ENCODE data around the gene CDKN2AIP. TPM values are rescaled to one million over a fixed set of nuclear protein-coding genes. Genes with fewer than 3 reads are reported as not detected.
A peak's percentile ranks its signal among the peaks of the same experiment; 100 is the strongest.
"Not testable (repeated sequence)": the region's sequence is repeated elsewhere in the genome, so short reads cannot be mapped to it uniquely, and the experiment has no call there.

CDKN2AIP gene
- total RNA-seq, 2 donors from 2014 or later, result 14.1 to 15.3 TPM

DNA sequence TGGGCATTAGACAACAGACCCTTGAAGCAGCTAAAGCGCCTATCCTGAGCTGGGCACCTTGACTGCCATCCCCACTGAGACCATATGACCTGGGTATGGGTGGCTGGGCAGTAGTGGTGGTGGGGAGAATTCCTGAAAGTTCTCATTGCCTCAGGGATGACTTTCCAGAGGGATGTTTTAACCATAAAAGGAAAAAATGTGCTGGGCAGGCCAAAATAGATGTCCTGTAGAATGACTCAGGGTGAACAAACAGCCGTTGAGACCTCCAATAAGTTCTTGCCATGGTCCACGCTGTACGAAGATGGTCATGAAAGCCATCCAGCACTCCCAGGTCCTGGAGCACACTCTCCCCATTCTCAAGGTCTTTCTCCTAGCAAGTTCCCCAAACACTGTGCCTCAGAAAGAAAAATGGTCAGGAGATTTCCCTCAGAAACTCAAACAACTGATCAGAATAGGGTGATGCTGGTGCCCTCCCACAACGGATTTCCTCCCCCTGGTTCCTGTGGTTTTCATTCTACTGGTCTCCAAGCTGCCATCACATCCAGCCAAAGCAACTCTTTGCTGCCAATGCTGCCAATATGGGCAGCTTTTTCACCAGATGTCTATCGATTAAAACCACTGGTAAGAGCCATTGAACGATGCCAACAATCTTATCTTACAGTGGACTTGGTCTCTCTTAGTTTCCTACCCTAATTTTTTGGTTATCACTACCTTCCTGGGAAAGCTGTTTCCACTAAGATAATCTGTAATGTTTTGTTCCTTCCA is 11.2 kb downstream of the CDKN2AIP start:
- no peaks in the 10 kb centered on the region for H3K9me3 Mint-ChIP-seq
- peaks cover 6% of the 10 kb centered on the region for H3K36me3 ChIP-seq (ENCODE audit: control insufficient read depth, insufficient read depth, low read length)
- no peaks in the 10 kb centered on the region for H3K4me1 Mint-ChIP-seq
- H3K4me3 Mint-ChIP-seq, result no peak overlapping the region
- no peaks in the 10 kb centered on the region for H3K9me3 ChIP-seq (ENCODE audit: control insufficient read depth, low read length)
- H3K4me1 ChIP-seq (ENCODE audit: control insufficient read depth, insufficient read depth, low read length), result no peaks in the 10 kb centered on the region
- H3K27me3 ChIP-seq (ENCODE audit: control insufficient read depth, insufficient read depth, low read length, poor library complexity, severe bottlenecking), result no peaks in the 10 kb centered on the region
- no peak overlapping the region for H3K27ac ChIP-seq (ENCODE audit: low read depth, low read length)
- DNase-seq, result no peak
- H3K27ac Mint-ChIP-seq, result no peak overlapping the region
- peaks cover 32% of the 10 kb centered on the region for H3K36me3 Mint-ChIP-seq (ENCODE audit: low read depth)
- H3K4me3 ChIP-seq (ENCODE audit: low read length), result no peak overlapping the region
- 87 to 91% methylated on average over 5 to 7 of the region's 7 CpGs for WGBS, 2 experiments (ENCODE audit: insufficient coverage in 1 of 2, insufficient read length in 1 of 2)
- no peaks in the 10 kb centered on the region for H3K27me3 Mint-ChIP-seq (ENCODE audit: insufficient read depth)
- no peak overlapping the region for H3K9ac ChIP-seq (ENCODE audit: extremely low read depth, low read length, poor library complexity, severe bottlenecking)
- TF ChIP-seq CTCF (conservative IDR thresholded peaks at IDR 0.05), result no peak

GRCh38 chr4:183458005-183458404 is 13.6 kb downstream of the CDKN2AIP start:
- H3K4me3 Mint-ChIP-seq, result no peak overlapping the region
- WGBS, 2 experiments (ENCODE audit: insufficient coverage in 1 of 2, insufficient read length in 1 of 2), result 67 to 74% methylated on average over 3 to 5 of the region's 5 CpGs
- H3K27me3 ChIP-seq (ENCODE audit: control insufficient read depth, insufficient read depth, low read length, poor library complexity, severe bottlenecking), result no peaks in the 10 kb centered on the region
- no peaks in the 10 kb centered on the region for H3K4me1 ChIP-seq (ENCODE audit: control insufficient read depth, insufficient read depth, low read length)
- no peaks in the 10 kb centered on the region for H3K27me3 Mint-ChIP-seq (ENCODE audit: insufficient read depth)
- H3K27ac Mint-ChIP-seq, result no peak overlapping the region
- no peak overlapping the region for H3K9ac ChIP-seq (ENCODE audit: extremely low read depth, low read length, poor library complexity, severe bottlenecking)
- DNase-seq, result no peak
- H3K9me3 Mint-ChIP-seq, result no peaks in the 10 kb centered on the region
- H3K27ac ChIP-seq (ENCODE audit: low read depth, low read length), result no peak overlapping the region
- no peaks in the 10 kb centered on the region for H3K9me3 ChIP-seq (ENCODE audit: control insufficient read depth, low read length)
- H3K4me1 Mint-ChIP-seq, result no peaks in the 10 kb centered on the region
- no peak for TF ChIP-seq CTCF (conservative IDR thresholded peaks at IDR 0.05)
- no peak overlapping the region for H3K4me3 ChIP-seq (ENCODE audit: low read length)
- peaks cover 15% of the 10 kb centered on the region for H3K36me3 Mint-ChIP-seq (ENCODE audit: low read depth)
- peaks cover 4% of the 10 kb centered on the region for H3K36me3 ChIP-seq (ENCODE audit: control insufficient read depth, insufficient read depth, low read length)

DNA sequence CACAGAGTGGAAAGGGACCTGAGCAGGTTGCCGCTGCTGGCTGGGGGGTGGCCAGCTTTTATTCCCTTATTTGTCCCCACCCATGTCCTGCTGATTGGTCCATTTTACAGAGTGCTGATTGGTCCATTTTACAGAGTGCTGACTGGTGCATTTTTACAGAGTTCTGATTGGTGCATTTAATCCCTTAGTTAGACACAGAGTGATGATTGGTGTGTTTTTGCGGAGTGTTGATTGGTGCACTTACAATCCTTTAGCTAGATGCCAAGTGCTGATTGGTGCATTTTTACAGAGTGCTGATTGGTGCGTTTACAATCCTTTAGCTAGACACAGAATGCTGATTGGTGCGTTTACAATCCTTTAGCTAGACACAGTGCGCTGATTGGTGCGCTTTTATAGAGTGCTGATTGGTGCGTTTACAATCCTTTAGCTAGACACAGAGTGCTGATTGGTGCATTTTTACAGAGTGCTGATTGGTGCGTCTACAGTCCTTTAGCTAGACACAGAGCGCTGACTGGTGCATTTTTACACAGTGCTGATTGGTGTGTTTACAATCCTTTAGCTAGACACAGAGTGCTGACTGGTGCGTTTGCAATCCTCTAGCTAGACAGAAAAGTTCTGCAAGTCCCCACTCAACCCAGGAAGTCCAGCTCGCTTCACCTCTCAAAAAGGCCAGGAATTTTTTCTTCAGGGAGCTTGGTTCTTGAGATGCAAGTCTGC is 19.6 kb downstream of the CDKN2AIP start:
- Mint-ChIP-seq H3K9me3 (peaks cover 31% of the 10 kb centered on the region), H3K36me3 (ENCODE audit: low read depth) (peaks cover 29% of the 10 kb centered on the region), H3K4me1 (peaks cover 12% of the 10 kb centered on the region)
- 76 to 84% methylated on average over 9 to 11 of the region's 11 CpGs for WGBS, 2 experiments (ENCODE audit: insufficient coverage in 1 of 2, insufficient read length in 1 of 2)
- not testable (repeated sequence) for DNase-seq; H3K27me3 ChIP-seq (ENCODE audit: control insufficient read depth, insufficient read depth, low read length, poor library complexity, severe bottlenecking); H3K27ac ChIP-seq (ENCODE audit: low read depth, low read length); H3K4me1 ChIP-seq (ENCODE audit: control insufficient read depth, insufficient read depth, low read length); H3K4me3 Mint-ChIP-seq; H3K36me3 ChIP-seq (ENCODE audit: control insufficient read depth, insufficient read depth, low read length); H3K4me3 ChIP-seq (ENCODE audit: low read length); H3K9ac ChIP-seq (ENCODE audit: extremely low read depth, low read length, poor library complexity, severe bottlenecking); H3K27me3 Mint-ChIP-seq (ENCODE audit: insufficient read depth); H3K27ac Mint-ChIP-seq
- peaks cover 16% of the 10 kb centered on the region for H3K9me3 ChIP-seq (ENCODE audit: control insufficient read depth, low read length)

DNA sequence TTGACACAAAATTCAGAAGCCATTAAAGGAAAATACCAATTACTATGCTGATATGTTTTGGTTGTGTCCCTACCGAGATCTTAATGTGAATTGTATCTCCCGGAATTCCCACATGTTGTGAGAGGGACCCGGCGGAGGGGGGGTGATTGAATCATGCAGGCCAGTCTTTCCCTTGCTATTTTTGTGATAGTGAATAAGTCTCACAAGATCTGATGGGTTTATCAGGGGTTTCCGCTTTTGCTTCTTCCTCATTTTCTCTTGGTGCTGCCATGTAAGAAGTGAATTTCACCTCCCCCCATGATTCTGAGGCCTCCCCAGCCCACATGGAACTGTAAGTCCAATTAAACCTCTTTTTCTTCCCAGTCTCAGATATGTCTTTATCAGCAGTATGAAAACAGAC is 21.4 kb downstream of the CDKN2AIP start:
- Mint-ChIP-seq H3K27ac (peak overlapping the region; percentile 35), H3K36me3 (ENCODE audit: low read depth) (peaks cover 29% of the 10 kb centered on the region), H3K9me3 (peaks cover 34% of the 10 kb centered on the region), H3K4me1 (peaks cover 12% of the 10 kb centered on the region)
- not testable (repeated sequence) for H3K27me3 Mint-ChIP-seq (ENCODE audit: insufficient read depth); H3K9ac ChIP-seq (ENCODE audit: extremely low read depth, low read length, poor library complexity, severe bottlenecking); H3K27ac ChIP-seq (ENCODE audit: low read depth, low read length); H3K4me3 ChIP-seq (ENCODE audit: low read length); H3K4me1 ChIP-seq (ENCODE audit: control insufficient read depth, insufficient read depth, low read length); H3K4me3 Mint-ChIP-seq; H3K36me3 ChIP-seq (ENCODE audit: control insufficient read depth, insufficient read depth, low read length); H3K27me3 ChIP-seq (ENCODE audit: control insufficient read depth, insufficient read depth, low read length, poor library complexity, severe bottlenecking)
- WGBS, 2 experiments (ENCODE audit: insufficient coverage in 1 of 2, insufficient read length in 1 of 2), result 45% methylated on average over 5 of the region's 5 CpGs; no CpG with 5 or more reads in 1 of the 2 experiments
- DNase-seq, result peak; percentile 56
- H3K9me3 ChIP-seq (ENCODE audit: control insufficient read depth, low read length), result peaks cover 16% of the 10 kb centered on the region
